Activated T-cell treated with anti-CD3 and anti-CD28 coated beads, Interleukin-2, amount 50 U/mL, for 72 hours (primary cell): ENCODE results near the gene HTR4. TPM values are rescaled to one million over a fixed set of nuclear protein-coding genes. Genes with fewer than 3 reads are reported as not detected.

Source experiments
- ATAC-seq, 2 donors: fragments of 150-1000 bp; cut with Tn5 transposase; replicated peaks in 1 of 2; 2 replicates each; pipeline ENCODE4 v1.10.0; 2021; ENCODE audit warnings: moderate library complexity in 2 of 2, mild to moderate bottlenecking in 1 of 2
- DNase-seq, 2 donors: peaks; one replicate each; pipeline ENCODE4 v3.0.0; 2021 to 2022; ENCODE audit warnings: mixed read lengths in 1 of 2
- H3K27ac Mint-ChIP-seq: one replicate; pipeline ENCODE4 v1.8.0; 2022; ENCODE audit warnings: mild to moderate bottlenecking, moderate library complexity, mixed read lengths
- H3K27me3 Mint-ChIP-seq: one replicate; pipeline ENCODE4 v1.8.0; 2022; ENCODE audit warnings: low read depth, mixed read lengths
- H3K36me3 Mint-ChIP-seq, 2 donors: one replicate each; pipeline ENCODE4 v1.8.0; 2022; ENCODE audit warnings: mixed read lengths in 2 of 2, mild to moderate bottlenecking in 1 of 2; ENCODE audit not compliant: insufficient read depth in 2 of 2
- H3K4me1 Mint-ChIP-seq: one replicate; pipeline ENCODE4 v1.8.0; 2022; ENCODE audit warnings: low read depth, mixed read lengths
- H3K4me3 Mint-ChIP-seq, 2 donors: one replicate each; pipeline ENCODE4 v1.8.0; 2022; ENCODE audit warnings: mild to moderate bottlenecking in 2 of 2, mixed read lengths in 2 of 2, moderate library complexity in 2 of 2
- H3K9me3 Mint-ChIP-seq, 2 donors: one replicate each; pipeline ENCODE4 v1.8.0; 2022; ENCODE audit warnings: mixed read lengths in 2 of 2
- total RNA-seq, 2 donors: library from RNA; stranded (reverse); gene quantifications; one replicate each; pipeline ENCODE4 v1.2.3, GENCODE V29; 2022

The HTR4 gene
- total RNA-seq, 2 donors from 2014 or later = not detected

DNA sequence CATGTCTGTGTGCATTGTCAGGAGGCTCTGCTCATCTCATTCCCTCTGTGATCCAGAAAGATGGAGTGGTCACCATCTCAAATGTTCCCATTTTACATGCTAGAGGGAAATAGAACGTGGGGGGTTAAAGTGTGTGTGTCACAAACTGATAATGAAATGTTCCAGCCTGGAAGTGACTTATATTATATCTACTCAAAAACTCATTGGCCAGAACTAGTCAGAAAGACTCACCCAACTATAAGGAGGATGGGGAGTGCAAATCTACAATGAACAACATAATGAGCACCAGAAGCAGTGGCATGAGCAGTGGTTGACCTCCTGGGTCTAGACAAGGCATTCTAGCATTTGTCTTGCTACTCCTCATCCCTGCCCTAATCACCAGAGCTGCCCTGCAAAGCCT, 81.0 kb downstream of the HTR4 start:
- Mint-ChIP-seq H3K36me3 (no peaks in the 10 kb centered on the region), H3K27me3 (peaks cover 19% of the 10 kb centered on the region), H3K4me1 (no peaks in the 10 kb centered on the region), H3K9me3 (no peaks in the 10 kb centered on the region), H3K27ac (no peak overlapping the region), H3K4me3 (no peak overlapping the region)
- ATAC-seq (no peak), DNase-seq (no peak)

DNA sequence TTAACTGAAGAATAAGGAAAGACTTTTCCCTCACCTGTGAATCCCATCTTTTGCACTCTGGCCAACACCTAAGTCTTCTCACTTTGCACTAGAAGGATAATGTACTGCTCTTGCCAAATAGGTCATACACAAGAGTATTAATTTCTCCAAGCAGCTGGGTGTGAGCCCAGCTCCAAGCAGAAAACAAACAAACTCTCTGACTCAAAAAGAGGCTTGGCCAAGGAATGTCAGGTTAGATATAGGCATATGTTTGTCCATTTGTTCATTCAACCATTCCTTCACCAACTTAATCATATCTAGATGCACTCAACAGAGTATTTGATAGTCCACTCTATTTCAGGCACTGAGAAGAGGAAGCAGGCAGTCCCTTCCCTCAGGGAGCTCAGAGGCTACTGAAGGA, 84.4 kb downstream of the HTR4 start:
- H3K4me3 Mint-ChIP-seq = no peak overlapping the region
- ATAC-seq (no peak), DNase-seq (no peak)
- no peak overlapping the region for H3K27ac Mint-ChIP-seq
- H3K4me1 Mint-ChIP-seq = no peaks in the 10 kb centered on the region
- peaks cover 26% of the 10 kb centered on the region for H3K27me3 Mint-ChIP-seq
- no peaks in the 10 kb centered on the region for H3K9me3 Mint-ChIP-seq
- no peaks in the 10 kb centered on the region for H3K36me3 Mint-ChIP-seq

DNA sequence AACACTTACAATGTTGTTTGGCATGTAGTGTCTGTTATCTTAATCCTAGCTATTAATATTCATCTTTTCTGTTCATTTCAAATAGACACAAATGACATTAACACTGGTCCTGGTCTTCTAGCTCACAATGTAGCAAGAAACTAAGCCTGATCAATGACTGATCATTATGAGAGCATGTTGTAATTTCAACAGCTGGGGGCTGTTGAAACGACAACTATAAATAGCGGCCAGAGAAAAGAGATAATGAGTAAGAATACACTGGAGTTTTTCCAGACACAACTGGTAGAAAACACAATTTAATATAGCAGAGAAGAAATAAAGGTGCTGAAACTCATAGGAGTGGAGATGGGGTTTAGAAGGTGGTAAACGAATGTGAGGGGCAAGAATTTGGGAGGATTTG, 89.2 kb downstream of the HTR4 start:
- H3K4me3 Mint-ChIP-seq = no peak overlapping the region
- no peaks in the 10 kb centered on the region for H3K4me1 Mint-ChIP-seq
- H3K36me3 Mint-ChIP-seq = no peaks in the 10 kb centered on the region
- H3K9me3 Mint-ChIP-seq = no peaks in the 10 kb centered on the region
- no peak overlapping the region for H3K27ac Mint-ChIP-seq
- no peak for ATAC-seq
- peaks cover 31% of the 10 kb centered on the region for H3K27me3 Mint-ChIP-seq
- DNase-seq = no peak

DNA sequence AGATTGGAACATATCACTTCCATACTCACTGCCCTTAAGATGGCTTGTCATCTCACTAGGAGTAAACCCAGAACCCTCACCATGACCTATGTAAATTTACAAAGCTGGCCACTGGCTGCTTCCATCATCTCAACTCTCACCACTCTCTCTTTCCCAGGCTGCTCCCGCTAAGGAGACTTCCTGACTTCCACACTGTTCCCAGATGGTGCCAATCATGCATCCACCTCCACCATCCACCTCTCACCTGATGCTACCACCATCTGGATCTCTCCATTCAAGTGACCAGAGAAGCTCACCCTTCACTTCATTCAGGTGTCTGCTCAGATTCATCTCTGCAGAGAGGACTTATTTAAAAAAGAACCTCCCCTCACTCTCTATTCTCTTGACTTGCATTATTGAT, 91.3 kb downstream of the HTR4 start:
- H3K9me3 Mint-ChIP-seq = no peaks in the 10 kb centered on the region
- peaks cover 27% of the 10 kb centered on the region for H3K27me3 Mint-ChIP-seq
- no peaks in the 10 kb centered on the region for H3K4me1 Mint-ChIP-seq
- ATAC-seq (no peak), DNase-seq (no peak)
- H3K36me3 Mint-ChIP-seq = no peaks in the 10 kb centered on the region
- H3K4me3 Mint-ChIP-seq = no peak overlapping the region
- no peak overlapping the region for H3K27ac Mint-ChIP-seq

DNA sequence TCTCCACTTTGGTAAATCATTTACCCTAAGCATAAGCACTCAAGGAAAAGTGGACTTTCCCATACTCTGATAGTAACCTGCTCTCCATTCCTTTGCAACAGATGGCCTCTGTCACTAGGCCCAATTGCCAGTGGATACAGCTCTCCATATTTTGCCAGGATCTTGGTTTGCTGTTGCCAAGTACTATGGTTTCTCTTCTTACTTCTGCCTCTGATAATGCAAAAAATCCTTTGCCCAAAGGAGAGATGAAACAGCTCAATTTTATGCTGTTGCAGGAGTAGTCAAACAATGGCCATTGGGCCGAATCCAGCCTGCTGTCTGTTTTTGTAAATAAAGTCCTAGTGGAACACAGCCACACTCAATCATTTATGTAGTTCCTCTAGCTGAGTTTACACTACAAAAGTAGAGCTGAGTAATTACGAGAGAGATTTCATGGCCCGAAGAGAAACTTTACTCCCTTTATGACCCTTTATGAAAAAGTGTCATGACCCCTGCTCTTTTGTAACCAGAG, 92.5 kb downstream of the HTR4 start:
- H3K27ac Mint-ChIP-seq = no peak overlapping the region
- peaks cover 24% of the 10 kb centered on the region for H3K27me3 Mint-ChIP-seq
- H3K4me1 Mint-ChIP-seq = no peaks in the 10 kb centered on the region

DNA sequence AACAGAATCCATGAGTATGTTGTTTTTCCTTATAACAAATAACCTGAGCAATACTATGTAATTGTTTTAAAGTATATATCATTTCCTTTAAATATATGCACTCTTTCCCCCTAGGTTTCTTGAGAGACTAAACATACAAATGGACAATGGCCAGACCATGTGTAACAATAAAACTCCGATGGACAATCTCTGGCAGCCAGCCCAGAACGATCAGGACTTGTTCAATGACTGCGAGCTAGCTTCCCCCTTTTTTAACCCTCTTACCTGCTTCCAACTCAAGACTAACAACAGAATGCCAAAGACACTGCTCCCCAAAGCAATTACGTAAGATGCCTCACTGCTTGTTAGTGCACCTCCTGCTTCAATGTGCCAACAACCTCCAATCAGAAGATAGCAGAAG, 94.9 kb downstream of the HTR4 start:
- Mint-ChIP-seq H3K27ac (no peak overlapping the region), H3K36me3 (no peaks in the 10 kb centered on the region), H3K9me3 (no peaks in the 10 kb centered on the region), H3K27me3 (peaks cover 24% of the 10 kb centered on the region), H3K4me1 (no peaks in the 10 kb centered on the region), H3K4me3 (no peak overlapping the region)
- ATAC-seq (no peak), DNase-seq (no peak)

More for the DNA sequence above, 92.5 kb downstream of the HTR4 start:
- no peak for DNase-seq
- H3K9me3 Mint-ChIP-seq = no peaks in the 10 kb centered on the region
- no peak overlapping the region for H3K4me3 Mint-ChIP-seq
- H3K36me3 Mint-ChIP-seq = no peaks in the 10 kb centered on the region
- no peak for ATAC-seq

DNA sequence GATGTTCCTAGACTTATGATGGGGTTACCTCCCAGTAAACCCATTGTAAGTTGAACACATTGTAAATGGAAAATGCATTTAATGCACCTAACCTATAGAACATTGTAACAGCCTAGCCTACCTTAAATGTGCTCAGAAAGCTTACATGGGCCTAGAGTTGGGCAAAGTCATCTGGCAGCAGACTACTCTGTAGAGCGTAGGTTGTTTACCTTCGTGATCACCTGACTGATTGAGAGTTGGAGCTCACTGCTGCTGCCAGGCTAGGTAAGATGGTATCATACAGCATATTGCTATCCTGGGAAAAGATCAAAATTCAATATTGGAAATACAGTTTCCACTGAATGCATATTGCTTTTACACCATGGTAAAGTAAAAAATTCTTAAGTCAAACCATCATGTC, 95.4 kb downstream of the HTR4 start:
- H3K27me3 Mint-ChIP-seq = peaks cover 19% of the 10 kb centered on the region
- H3K4me3 Mint-ChIP-seq = no peak overlapping the region
- ATAC-seq = no peak
- H3K9me3 Mint-ChIP-seq = no peaks in the 10 kb centered on the region
- H3K36me3 Mint-ChIP-seq = no peaks in the 10 kb centered on the region
- H3K27ac Mint-ChIP-seq = no peak overlapping the region
- DNase-seq = no peak
- no peaks in the 10 kb centered on the region for H3K4me1 Mint-ChIP-seq

DNA sequence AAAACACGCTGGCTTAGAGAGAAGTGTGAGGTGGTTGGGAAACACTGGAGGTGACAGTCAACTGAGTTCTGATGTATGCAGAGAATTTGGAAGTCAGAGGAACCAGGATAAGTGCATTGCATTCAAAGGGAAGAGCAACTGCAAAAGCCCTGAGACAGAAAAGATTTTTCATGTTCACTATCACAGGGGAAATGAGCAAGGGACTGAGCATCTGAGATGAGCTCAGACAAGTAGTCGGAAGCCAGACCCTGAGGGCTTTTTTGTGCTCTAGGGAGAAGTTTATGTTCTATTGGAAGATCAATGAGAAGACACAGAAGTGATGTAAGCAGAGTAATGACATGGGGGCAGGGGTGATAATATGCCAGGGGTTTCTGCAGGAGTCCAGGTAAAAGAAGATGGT, 97.5 kb downstream of the HTR4 start:
- no peak overlapping the region for H3K4me3 Mint-ChIP-seq
- no peaks in the 10 kb centered on the region for H3K4me1 Mint-ChIP-seq
- no peak overlapping the region for H3K27ac Mint-ChIP-seq
- H3K27me3 Mint-ChIP-seq = peaks cover 4% of the 10 kb centered on the region
- ATAC-seq (no peak), DNase-seq (no peak)
- H3K9me3 Mint-ChIP-seq = no peaks in the 10 kb centered on the region
- no peaks in the 10 kb centered on the region for H3K36me3 Mint-ChIP-seq

DNA sequence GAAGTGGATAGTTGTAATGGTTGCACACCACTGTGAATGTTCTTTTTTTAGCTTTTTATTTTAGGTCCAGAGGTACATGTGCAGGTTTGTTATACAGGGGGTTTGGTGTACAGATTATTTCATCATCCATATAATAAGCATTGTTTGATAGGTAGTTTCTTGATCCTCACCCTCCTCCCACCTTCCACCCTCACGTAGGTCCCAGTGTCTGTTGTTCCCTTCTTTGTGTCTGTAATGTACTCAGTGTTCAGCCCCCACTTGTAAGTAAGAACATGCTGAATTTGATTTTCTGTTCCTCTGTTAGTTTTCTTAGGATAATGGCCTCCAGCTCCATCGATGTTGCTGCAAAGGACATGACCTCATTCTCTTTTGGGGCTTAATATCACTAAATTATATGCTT, 99.7 kb downstream of the HTR4 start:
- ATAC-seq (no peak), DNase-seq (no peak)
- Mint-ChIP-seq H3K27me3 (peaks cover 9% of the 10 kb centered on the region), H3K27ac (no peak overlapping the region), H3K4me1 (no peaks in the 10 kb centered on the region), H3K4me3 (no peak overlapping the region), H3K9me3 (no peaks in the 10 kb centered on the region), H3K36me3 (no peaks in the 10 kb centered on the region)

DNA sequence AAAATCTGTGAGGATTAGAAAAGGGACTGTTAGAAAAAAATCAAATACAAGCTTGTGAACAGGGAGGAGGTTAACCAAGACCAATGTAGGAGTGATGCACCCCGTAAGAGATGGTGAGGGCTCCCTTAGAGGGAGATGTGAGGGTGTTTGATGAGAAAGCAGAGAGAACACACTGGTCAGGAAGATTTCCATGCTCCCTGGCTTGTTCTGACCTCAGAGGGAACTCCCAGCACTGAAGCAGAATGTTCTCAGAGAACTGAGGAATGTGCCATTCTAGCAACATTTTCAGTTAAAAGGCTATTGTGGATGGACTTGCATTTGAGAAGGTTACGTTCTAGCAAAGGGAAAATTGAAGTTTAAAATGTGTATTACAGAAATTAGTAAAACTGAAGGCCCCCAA, 110.6 kb downstream of the HTR4 start:
- H3K4me1 Mint-ChIP-seq = no peaks in the 10 kb centered on the region
- DNase-seq = no peak
- no peaks in the 10 kb centered on the region for H3K36me3 Mint-ChIP-seq
- H3K27ac Mint-ChIP-seq = no peak overlapping the region
- peaks cover 0 to 3% of the 10 kb centered on the region in 2 donors for H3K9me3 Mint-ChIP-seq
- ATAC-seq = no peak
- no peak overlapping the region for H3K4me3 Mint-ChIP-seq
- H3K27me3 Mint-ChIP-seq = peaks cover 22% of the 10 kb centered on the region

DNA sequence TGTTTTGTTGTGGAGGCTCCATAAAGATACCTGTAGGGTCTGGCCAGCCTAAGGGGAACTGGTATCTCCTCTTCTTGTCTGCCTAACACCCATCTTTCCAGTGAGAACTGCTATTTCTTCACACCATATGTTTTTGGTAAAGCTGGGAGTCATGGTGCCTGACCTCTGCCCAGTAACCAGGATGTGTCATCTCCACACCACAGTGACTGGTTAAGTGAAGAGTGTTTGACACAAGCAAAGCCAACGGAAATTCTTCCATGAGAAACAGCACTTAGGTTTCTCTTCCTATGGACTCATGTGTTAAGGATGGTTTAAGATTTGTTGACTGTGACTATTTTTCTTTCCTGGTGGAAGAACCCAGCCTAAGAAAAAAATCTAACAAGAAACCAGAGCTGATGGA, 111.5 kb downstream of the HTR4 start:
- H3K36me3 Mint-ChIP-seq = no peaks in the 10 kb centered on the region
- H3K27ac Mint-ChIP-seq = no peak overlapping the region
- peaks cover 23% of the 10 kb centered on the region for H3K27me3 Mint-ChIP-seq
- H3K4me1 Mint-ChIP-seq = no peaks in the 10 kb centered on the region
- no peak overlapping the region for H3K4me3 Mint-ChIP-seq
- ATAC-seq (no peak), DNase-seq (no peak)
- H3K9me3 Mint-ChIP-seq = peaks cover 0 to 3% of the 10 kb centered on the region in 2 donors

DNA sequence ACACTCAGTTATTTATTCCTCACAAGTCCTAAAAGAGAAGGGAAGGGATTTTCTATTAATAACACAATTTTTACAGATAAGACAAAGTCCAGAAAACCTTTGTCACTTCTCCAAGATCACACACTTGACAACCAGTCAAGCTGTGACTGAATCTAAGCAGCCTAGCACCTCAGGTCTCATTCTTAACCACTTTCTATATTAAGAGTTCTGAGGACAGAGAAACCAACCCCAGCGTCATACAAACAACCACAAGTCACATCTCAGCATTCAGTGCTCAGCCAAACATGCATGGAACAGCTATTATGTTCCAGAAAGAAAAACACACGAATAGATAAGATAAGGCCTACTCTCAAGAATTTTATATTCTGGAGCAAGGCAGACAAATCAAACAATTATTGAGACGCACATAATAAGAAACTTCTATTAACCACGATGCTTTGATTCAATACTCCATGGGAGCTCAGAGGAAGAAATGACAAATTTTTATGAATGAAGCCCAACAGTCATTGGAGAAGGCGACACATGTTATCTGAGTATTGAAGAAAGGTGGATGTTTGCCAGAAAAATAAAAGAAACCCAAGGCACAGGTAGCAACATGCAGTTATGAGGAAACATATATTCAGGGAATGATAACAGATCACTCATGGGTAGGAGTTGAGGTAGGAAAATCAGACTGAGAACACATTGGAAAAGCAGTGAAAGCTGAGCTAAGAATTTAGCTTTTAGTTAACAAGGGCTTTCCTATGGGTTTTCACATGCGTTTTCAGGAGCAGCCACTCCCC, 113.1 kb downstream of the HTR4 start:
- ATAC-seq = no peak
- peaks cover 30% of the 10 kb centered on the region for H3K27me3 Mint-ChIP-seq
- H3K4me1 Mint-ChIP-seq = no peaks in the 10 kb centered on the region
- H3K9me3 Mint-ChIP-seq = peaks cover 0 to 3% of the 10 kb centered on the region in 2 donors
- no peaks in the 10 kb centered on the region for H3K36me3 Mint-ChIP-seq
- no peak for DNase-seq
- H3K4me3 Mint-ChIP-seq = no peak overlapping the region
- no peak overlapping the region for H3K27ac Mint-ChIP-seq

DNA sequence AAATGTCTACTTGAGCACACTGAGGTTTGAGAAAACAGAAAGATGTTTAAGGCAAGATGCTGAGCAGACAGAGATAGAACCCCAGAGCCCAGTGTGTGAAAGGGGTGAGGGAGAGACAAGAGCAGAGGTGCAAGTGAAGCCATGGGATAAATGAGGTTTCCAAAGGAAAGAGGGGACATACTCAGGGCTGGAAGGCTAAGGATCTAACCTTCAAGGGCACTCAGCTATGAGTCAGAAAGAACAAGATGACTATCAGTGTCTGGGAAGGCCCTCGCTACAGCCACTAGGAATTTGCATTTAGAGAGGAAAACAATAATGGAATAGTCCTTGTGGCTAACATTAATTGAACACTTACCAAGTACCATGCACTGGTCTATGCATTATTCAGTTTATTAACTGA, 113.7 kb downstream of the HTR4 start:
- H3K4me3 Mint-ChIP-seq = no peak overlapping the region

DNA sequence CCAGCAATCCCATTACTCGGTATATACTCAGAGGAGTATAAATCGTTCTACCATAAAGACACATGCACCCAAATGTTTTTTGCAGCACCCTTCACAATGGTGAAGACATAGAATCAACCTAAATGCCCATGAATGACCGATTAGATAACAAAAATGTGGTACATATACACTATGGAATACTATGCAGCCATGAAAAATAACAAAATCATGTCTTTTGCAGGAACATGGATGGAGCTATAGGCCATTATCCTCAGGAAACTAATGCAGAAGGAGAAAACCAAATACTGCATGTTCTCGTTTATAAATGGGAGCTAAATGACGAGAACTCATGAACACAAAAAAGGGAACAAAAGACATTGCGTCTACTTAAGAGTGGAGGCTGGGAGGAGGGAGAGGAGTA, 114.5 kb downstream of the HTR4 start:
- no peaks in the 10 kb centered on the region for H3K36me3 Mint-ChIP-seq
- no peaks in the 10 kb centered on the region for H3K4me1 Mint-ChIP-seq
- DNase-seq = no peak
- H3K9me3 Mint-ChIP-seq = peaks cover 0 to 3% of the 10 kb centered on the region in 2 donors
- H3K27me3 Mint-ChIP-seq = peaks cover 35% of the 10 kb centered on the region
- H3K27ac Mint-ChIP-seq = no peak overlapping the region
- H3K4me3 Mint-ChIP-seq = no peak overlapping the region
- ATAC-seq = no peak

More for the DNA sequence above, 113.7 kb downstream of the HTR4 start:
- no peaks in the 10 kb centered on the region for H3K36me3 Mint-ChIP-seq
- no peaks in the 10 kb centered on the region for H3K4me1 Mint-ChIP-seq
- DNase-seq (no peak), ATAC-seq (no peak)
- H3K9me3 Mint-ChIP-seq = peaks cover 0 to 3% of the 10 kb centered on the region in 2 donors
- H3K27me3 Mint-ChIP-seq = peaks cover 35% of the 10 kb centered on the region
- H3K27ac Mint-ChIP-seq = no peak overlapping the region
